BLaER1 (cell line): ENCODE data around the gene DCAF7.

Source experiments
- H3K27ac ChIP-seq: shearing (Covaris generic); formaldehyde crosslinking; 2 replicates; pipeline ENCODE4 v1.8.1; 2022
- H3K27me3 ChIP-seq: shearing (Covaris generic); formaldehyde crosslinking; 2 replicates; pipeline ENCODE4 v1.8.1; 2022
- H3K36me3 ChIP-seq: shearing (Covaris generic); formaldehyde crosslinking; 2 replicates; pipeline ENCODE4 v1.8.1; 2022
- H3K4me1 ChIP-seq: shearing (Covaris generic); formaldehyde crosslinking; 2 replicates; pipeline ENCODE4 v1.8.1; 2022
- H3K4me2 ChIP-seq: shearing (Covaris generic); formaldehyde crosslinking; 2 replicates; pipeline ENCODE4 v1.8.1; 2022
- H3K4me3 ChIP-seq: shearing (Covaris generic); formaldehyde crosslinking; 2 replicates; pipeline ENCODE4 v1.8.1; 2022
- H3K9ac ChIP-seq: shearing (Covaris generic); formaldehyde crosslinking; 2 replicates; pipeline ENCODE4 v1.8.1; 2022
- H3K9me3 ChIP-seq: shearing (Covaris generic); formaldehyde crosslinking; 2 replicates; pipeline ENCODE4 v1.8.1; 2022
- H4K20me1 ChIP-seq: shearing (Covaris generic); formaldehyde crosslinking; 2 replicates; pipeline ENCODE4 v1.8.1; 2022
- Cebpa-rat ChIP-seq: shearing (Covaris generic); IDR thresholded peaks from 2 replicates; pipeline ENCODE4 v1.8.1; 2022

Gene DCAF7

DNA sequence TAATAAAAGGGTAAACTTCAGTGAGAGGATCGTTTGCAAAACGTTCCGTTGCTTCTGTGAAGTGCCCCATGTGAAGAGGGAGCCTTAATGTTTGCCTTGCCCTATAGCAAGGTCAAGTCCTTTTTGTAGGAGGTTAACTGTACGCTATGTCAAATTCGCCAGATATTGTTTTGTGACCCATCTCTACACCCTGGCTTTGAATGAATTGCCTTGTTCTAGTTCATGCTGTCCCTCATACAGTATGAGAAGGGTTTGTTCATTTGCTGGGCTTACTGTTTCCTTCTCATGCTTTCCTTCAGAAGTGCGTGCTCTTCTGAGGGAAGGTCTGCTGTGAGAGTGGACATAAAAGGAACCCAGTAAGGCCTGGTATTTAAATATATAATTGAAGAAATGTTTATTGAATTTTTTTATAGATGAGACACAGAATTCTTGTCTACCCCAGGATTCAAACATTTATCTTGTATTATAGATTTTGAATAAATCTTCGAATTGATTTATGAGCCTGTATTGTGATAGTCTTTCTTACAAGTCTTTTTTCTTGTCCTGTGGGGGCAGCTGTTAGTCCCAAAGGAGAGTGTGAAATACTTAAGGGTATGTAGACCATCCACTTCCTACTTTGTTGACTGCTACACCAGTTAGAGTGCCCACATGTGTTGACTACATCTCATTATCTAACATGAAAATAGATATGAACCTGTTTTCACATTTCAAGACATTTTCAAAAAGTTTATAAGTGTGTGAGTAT is 73.7 kb downstream of the DCAF7 start:
- Histone ChIP-seq H4K20me1 (peaks cover 65% of the 10 kb centered on the region), H3K36me3 (peaks cover 4% of the 10 kb centered on the region; the same call in 1 of the 2 replicates), H3K27me3 (no peaks in the 10 kb centered on the region), H3K4me3 (peak overlapping the region; percentile 97), H3K4me2 (peak overlapping the region; percentile 89), H3K9me3 (no peaks in the 10 kb centered on the region), H3K4me1 (peaks cover 45% of the 10 kb centered on the region), H3K9ac (peak overlapping the region; percentile 88), H3K27ac (no peak overlapping the region)
- no peak for TF ChIP-seq Cebpa-rat

- TF ChIP-seq Cebpa-rat: no peak
- Histone ChIP-seq H3K4me2 (peak overlapping the region; percentile 89), H3K36me3 (peaks cover 4% of the 10 kb centered on the region; the same call in 1 of the 2 replicates), H3K9me3 (no peaks in the 10 kb centered on the region), H4K20me1 (peaks cover 70% of the 10 kb centered on the region), H3K4me3 (no peak overlapping the region), H3K27me3 (no peaks in the 10 kb centered on the region), H3K27ac (no peak overlapping the region), H3K9ac (0 out of 2 replicates have a peak overlapping the region, but pooled peaks have one; percentile 88), H3K4me1 (peaks cover 45% of the 10 kb centered on the region)
These were observed 74.2 kb downstream of the DCAF7 start for GRCh38 chr17:63624531-63624880.

GRCh38 chr17:63626551-63627180 is 76.4 kb downstream of the DCAF7 start:
- no peak overlapping the region for H3K4me3 ChIP-seq
- no peak overlapping the region for H3K9ac ChIP-seq
- H3K27ac ChIP-seq: no peak overlapping the region
- no peaks in the 10 kb centered on the region for H3K27me3 ChIP-seq
- H4K20me1 ChIP-seq: peaks cover 92% of the 10 kb centered on the region
- H3K4me2 ChIP-seq: peak overlapping the region; percentile 4; the same call in 1 of the 2 replicates
- H3K36me3 ChIP-seq: peaks cover 5% of the 10 kb centered on the region; the same call in 1 of the 2 replicates
- peaks cover 39% of the 10 kb centered on the region for H3K4me1 ChIP-seq
- TF ChIP-seq Cebpa-rat: no peak
- no peaks in the 10 kb centered on the region for H3K9me3 ChIP-seq

GRCh38 chr17:63629627-63630026 is 79.3 kb downstream of the DCAF7 start:
- H3K9ac ChIP-seq: peak overlapping the region; percentile 4; the same call in 1 of the 2 replicates
- no peak overlapping the region for H3K4me2 ChIP-seq
- H4K20me1 ChIP-seq: peaks cover 100% of the 10 kb centered on the region
- no peak for TF ChIP-seq Cebpa-rat
- no peak overlapping the region for H3K4me3 ChIP-seq
- H3K4me1 ChIP-seq: peaks cover 44% of the 10 kb centered on the region
- peaks cover 34% of the 10 kb centered on the region for H3K36me3 ChIP-seq
- no peaks in the 10 kb centered on the region for H3K9me3 ChIP-seq
- H3K27ac ChIP-seq: no peak overlapping the region
- H3K27me3 ChIP-seq: no peaks in the 10 kb centered on the region

- Histone ChIP-seq H3K9me3 (no peaks in the 10 kb centered on the region), H3K9ac (no peak overlapping the region), H3K36me3 (peaks cover 49% of the 10 kb centered on the region), H3K27ac (no peak overlapping the region), H3K4me2 (no peak overlapping the region), H3K4me3 (no peak overlapping the region), H3K4me1 (peaks cover 31% of the 10 kb centered on the region), H4K20me1 (peaks cover 94% of the 10 kb centered on the region), H3K27me3 (no peaks in the 10 kb centered on the region)
- no peak for TF ChIP-seq Cebpa-rat
These were observed 80.8 kb downstream of the DCAF7 start for GRCh38 chr17:63631062-63631461.

DNA sequence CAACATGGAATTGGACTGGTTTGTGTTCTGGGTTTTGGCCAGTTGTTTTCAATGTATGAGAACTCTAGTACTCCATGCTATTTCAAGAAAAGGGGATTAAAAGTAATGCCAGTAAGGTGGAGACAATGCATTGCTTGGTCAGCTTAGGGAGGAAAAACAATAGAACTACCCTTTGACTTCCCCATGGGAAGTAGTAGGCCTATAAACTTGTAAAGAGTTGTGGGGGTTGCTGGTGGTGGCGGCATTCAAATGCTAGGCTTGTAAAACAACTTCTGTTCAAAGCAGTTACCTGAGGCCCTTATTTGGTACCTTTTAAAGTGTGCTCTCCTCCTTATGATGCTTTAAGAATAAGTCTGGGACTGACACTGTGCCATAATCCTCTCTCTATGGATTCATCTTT is 81.3 kb downstream of the DCAF7 start:
- Histone ChIP-seq H3K9ac (no peak overlapping the region), H3K4me1 (peaks cover 27% of the 10 kb centered on the region), H3K4me2 (no peak overlapping the region), H4K20me1 (peaks cover 88% of the 10 kb centered on the region), H3K4me3 (no peak overlapping the region), H3K9me3 (no peaks in the 10 kb centered on the region), H3K36me3 (peaks cover 54% of the 10 kb centered on the region), H3K27me3 (no peaks in the 10 kb centered on the region), H3K27ac (no peak overlapping the region)
- TF ChIP-seq Cebpa-rat: no peak

- Histone ChIP-seq H3K4me1 (peaks cover 18% of the 10 kb centered on the region), H3K36me3 (peaks cover 70% of the 10 kb centered on the region), H3K27me3 (no peaks in the 10 kb centered on the region), H4K20me1 (peaks cover 67% of the 10 kb centered on the region), H3K9me3 (no peaks in the 10 kb centered on the region), H3K9ac (0 out of 2 replicates have a peak overlapping the region, but pooled peaks have one; percentile 8), H3K27ac (peak overlapping the region; percentile 19; the same call in 1 of the 2 replicates), H3K4me2 (peak overlapping the region; percentile 54), H3K4me3 (no peak overlapping the region)
- TF ChIP-seq Cebpa-rat: no peak
These were observed 83.5 kb downstream of the DCAF7 start for GRCh38 chr17:63633742-63634141.

DNA sequence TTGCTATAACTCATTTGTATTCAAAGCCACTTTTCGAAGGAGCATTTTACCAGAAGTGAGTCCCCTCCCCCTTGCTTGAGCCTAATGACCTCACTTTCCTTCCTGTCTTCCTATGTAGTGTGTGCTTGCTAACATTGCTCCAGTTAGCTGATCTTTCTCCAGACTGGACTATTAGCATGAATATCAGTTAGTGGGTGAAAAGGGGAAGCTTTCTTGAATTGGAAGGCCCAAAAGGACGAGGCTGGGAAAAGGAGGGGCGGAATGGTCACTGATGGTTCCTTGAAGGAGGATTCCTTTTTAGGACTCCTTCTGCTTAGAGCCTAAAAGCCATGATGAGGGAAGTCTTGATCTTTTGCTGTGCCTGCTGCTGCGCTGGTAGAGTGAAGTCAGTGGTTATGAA is 83.9 kb downstream of the DCAF7 start:
- Histone ChIP-seq H3K4me1 (peaks cover 18% of the 10 kb centered on the region), H3K9me3 (no peaks in the 10 kb centered on the region), H3K27me3 (no peaks in the 10 kb centered on the region), H3K4me2 (peak overlapping the region; percentile 54), H3K36me3 (peaks cover 74% of the 10 kb centered on the region), H3K4me3 (no peak overlapping the region), H4K20me1 (peaks cover 63% of the 10 kb centered on the region), H3K27ac (peak overlapping the region; percentile 19; the same call in 1 of the 2 replicates), H3K9ac (0 out of 2 replicates have a peak overlapping the region, but pooled peaks have one; percentile 8)
- TF ChIP-seq Cebpa-rat: no peak

GRCh38 chr17:63634816-63635215 is 84.5 kb downstream of the DCAF7 start:
- H3K4me1 ChIP-seq: peaks cover 18% of the 10 kb centered on the region

DNA sequence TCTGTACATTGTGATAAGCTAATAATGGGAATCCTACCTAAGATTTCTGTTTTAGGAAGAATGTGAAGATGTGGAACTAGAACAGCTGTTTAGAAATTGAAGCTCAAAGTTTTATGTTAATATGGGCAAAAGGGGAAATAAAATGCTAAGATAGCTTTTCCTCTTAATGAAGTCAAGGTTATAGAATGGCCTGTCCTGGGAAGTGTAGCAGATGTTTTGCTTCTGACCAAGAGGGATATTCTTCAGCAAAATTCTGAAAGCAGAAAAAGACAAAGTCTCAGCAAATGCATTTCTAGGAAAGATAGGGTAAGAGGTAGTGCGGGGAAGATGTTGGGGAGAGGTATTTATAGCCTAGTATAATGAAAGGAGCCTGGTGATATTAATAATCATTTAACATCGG is 85.0 kb downstream of the DCAF7 start:
- Histone ChIP-seq H3K27me3 (no peaks in the 10 kb centered on the region), H4K20me1 (peaks cover 51% of the 10 kb centered on the region), H3K4me2 (no peak overlapping the region), H3K9me3 (no peaks in the 10 kb centered on the region), H3K9ac (no peak overlapping the region), H3K27ac (no peak overlapping the region), H3K4me3 (no peak overlapping the region), H3K36me3 (peaks cover 74% of the 10 kb centered on the region), H3K4me1 (peaks cover 18% of the 10 kb centered on the region)
- TF ChIP-seq Cebpa-rat: no peak

More at GRCh38 chr17:63634816-63635215, 84.5 kb downstream of the DCAF7 start:
- H4K20me1 ChIP-seq: peaks cover 56% of the 10 kb centered on the region
- no peak for TF ChIP-seq Cebpa-rat
- peaks cover 74% of the 10 kb centered on the region for H3K36me3 ChIP-seq
- H3K4me3 ChIP-seq: no peak overlapping the region
- H3K27ac ChIP-seq: no peak overlapping the region
- H3K4me2 ChIP-seq: no peak overlapping the region
- H3K9ac ChIP-seq: no peak overlapping the region
- no peaks in the 10 kb centered on the region for H3K9me3 ChIP-seq
- H3K27me3 ChIP-seq: no peaks in the 10 kb centered on the region
